ENCODE results near the gene TET2. TPM values are rescaled to one million over a fixed set of nuclear protein-coding genes. Genes with fewer than 3 reads are reported as not detected.

Gene TET2
- total RNA-seq, 3 donors from 2014 or later (not counting 1 experiment from before 2014, with no cell fraction given) = 80.0 to 91.6 (median 82.8) TPM

DNA sequence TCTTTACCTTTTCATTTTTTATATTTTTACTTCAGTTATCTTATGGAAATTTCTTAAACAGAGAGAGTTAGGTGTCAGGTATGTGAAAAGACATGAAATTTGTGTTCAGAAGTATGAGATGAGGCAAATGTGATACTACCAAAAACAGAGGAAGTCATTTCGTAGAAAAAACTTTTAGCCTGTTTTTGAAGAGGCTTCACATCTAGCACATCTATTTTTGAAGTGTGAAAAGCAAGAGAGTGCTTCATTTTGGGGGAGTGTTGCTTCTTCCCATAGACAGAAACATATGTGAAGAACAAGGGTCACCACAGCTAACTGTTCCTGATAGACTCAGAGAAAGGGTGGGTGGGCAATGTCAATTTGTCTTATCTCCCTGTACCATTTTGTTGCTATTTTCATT is 125.3 kb downstream of the TET2 start:
- no peaks in the 10 kb centered on the region for H3K27me3 Mint-ChIP-seq (ENCODE audit: low read depth in 2 of 2)
- TF ChIP-seq, protein P1, sequence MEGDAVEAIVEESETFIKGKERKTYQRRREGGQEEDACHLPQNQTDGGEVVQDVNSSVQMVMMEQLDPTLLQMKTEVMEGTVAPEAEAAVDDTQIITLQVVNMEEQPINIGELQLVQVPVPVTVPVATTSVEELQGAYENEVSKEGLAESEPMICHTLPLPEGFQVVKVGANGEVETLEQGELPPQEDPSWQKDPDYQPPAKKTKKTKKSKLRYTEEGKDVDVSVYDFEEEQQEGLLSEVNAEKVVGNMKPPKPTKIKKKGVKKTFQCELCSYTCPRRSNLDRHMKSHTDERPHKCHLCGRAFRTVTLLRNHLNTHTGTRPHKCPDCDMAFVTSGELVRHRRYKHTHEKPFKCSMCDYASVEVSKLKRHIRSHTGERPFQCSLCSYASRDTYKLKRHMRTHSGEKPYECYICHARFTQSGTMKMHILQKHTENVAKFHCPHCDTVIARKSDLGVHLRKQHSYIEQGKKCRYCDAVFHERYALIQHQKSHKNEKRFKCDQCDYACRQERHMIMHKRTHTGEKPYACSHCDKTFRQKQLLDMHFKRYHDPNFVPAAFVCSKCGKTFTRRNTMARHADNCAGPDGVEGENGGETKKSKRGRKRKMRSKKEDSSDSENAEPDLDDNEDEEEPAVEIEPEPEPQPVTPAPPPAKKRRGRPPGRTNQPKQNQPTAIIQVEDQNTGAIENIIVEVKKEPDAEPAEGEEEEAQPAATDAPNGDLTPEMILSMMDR (IDR thresholded peaks at IDR 0.05) = no peak
- H3K36me3 ChIP-seq (ENCODE audit: control insufficient read depth, insufficient read depth, low read length) = peaks cover 52% of the 10 kb centered on the region
- H3K4me1 Mint-ChIP-seq = peaks cover 64 to 68% of the 10 kb centered on the region in 2 donors
- 22% methylated on average over 1 of the region's 1 CpG for WGBS (ENCODE audit: insufficient coverage)
- H3K27me3 ChIP-seq (ENCODE audit: control insufficient read depth, insufficient read depth, low read length) = no peaks in the 10 kb centered on the region
- peak overlapping the region; percentile 91 to 93 for H3K27ac Mint-ChIP-seq
- no peak overlapping the region for H3K4me3 ChIP-seq (ENCODE audit: low read length)
- H3K9me3 ChIP-seq (ENCODE audit: control insufficient read depth, insufficient read depth, low read length) = no peaks in the 10 kb centered on the region
- peaks cover 14% of the 10 kb centered on the region for H3K4me1 ChIP-seq (ENCODE audit: control insufficient read depth, insufficient read depth, low read length)
- peaks cover 44% of the 10 kb centered on the region for H3K36me3 Mint-ChIP-seq
- DNase-seq (peak in 1 of 2 donors; percentile 6), ATAC-seq (peak; percentile 77 to 80 (median 80))
- H3K9me3 Mint-ChIP-seq = peaks cover 0 to 4% of the 10 kb centered on the region in 2 donors
- peak overlapping the region; percentile 73 for H3K4me3 Mint-ChIP-seq
- H3K27ac ChIP-seq (ENCODE audit: low read length) = peak overlapping the region; percentile 73
- intact Hi-C loops (cut with micrococcal nuclease) = loop anchor here (5.0 to 10.0 kb wide), 3 partner anchors 35 to 203 kb away; partner anchors contain the start of genes PPA2 and TET2

- H3K4me3 Mint-ChIP-seq = peak overlapping the region; percentile 52
- H3K27me3 Mint-ChIP-seq (ENCODE audit: low read depth in 2 of 2) = no peaks in the 10 kb centered on the region
- TF ChIP-seq, protein P1 (IDR thresholded peaks at IDR 0.05) = no peak
- Histone ChIP-seq H3K4me3 (ENCODE audit: low read length) (no peak overlapping the region), H3K27ac (ENCODE audit: low read length) (peak overlapping the region; percentile 73), H3K36me3 (ENCODE audit: control insufficient read depth, insufficient read depth, low read length) (peaks cover 54% of the 10 kb centered on the region), H3K27me3 (ENCODE audit: control insufficient read depth, insufficient read depth, low read length) (no peaks in the 10 kb centered on the region), H3K9me3 (ENCODE audit: control insufficient read depth, insufficient read depth, low read length) (no peaks in the 10 kb centered on the region), H3K4me1 (ENCODE audit: control insufficient read depth, insufficient read depth, low read length) (peaks cover 14% of the 10 kb centered on the region)
- WGBS (ENCODE audit: insufficient coverage) = 100% methylated on average over 1 of the region's 1 CpG
- no peak for ATAC-seq
- peaks cover 0 to 4% of the 10 kb centered on the region in 2 donors for H3K9me3 Mint-ChIP-seq
- peaks cover 44% of the 10 kb centered on the region for H3K36me3 Mint-ChIP-seq
- H3K4me1 Mint-ChIP-seq = peaks cover 60 to 71% of the 10 kb centered on the region in 2 donors
- intact Hi-C loops (cut with micrococcal nuclease) = loop anchor here (5.0 to 10.0 kb wide), 3 partner anchors 36 to 202 kb away; partner anchors contain the start of genes PPA2 and TET2
- H3K27ac Mint-ChIP-seq = peak overlapping the region; percentile 91 to 93
- no peak for DNase-seq
Observed at GRCh38 chr4:105273230-105273629, 126.6 kb downstream of the TET2 start.

GRCh38 chr4:105274090-105274489 is 127.4 kb downstream of the TET2 start:
- H3K27me3 Mint-ChIP-seq (ENCODE audit: low read depth in 2 of 2) = no peaks in the 10 kb centered on the region
- peak overlapping the region; percentile 91 to 93 for H3K27ac Mint-ChIP-seq
- H3K27ac ChIP-seq (ENCODE audit: low read length) = peak overlapping the region; percentile 23

More at GRCh38 chr4:105274090-105274489, 127.4 kb downstream of the TET2 start:
- Mint-ChIP-seq H3K4me3 (peak overlapping the region; percentile 59), H3K4me1 (peaks cover 69 to 76% of the 10 kb centered on the region in 2 donors), H3K9me3 (peaks cover 0 to 4% of the 10 kb centered on the region in 2 donors), H3K36me3 (peaks cover 44% of the 10 kb centered on the region)
- H3K4me3 ChIP-seq (ENCODE audit: low read length) = no peak overlapping the region
- H3K4me1 ChIP-seq (ENCODE audit: control insufficient read depth, insufficient read depth, low read length) = peaks cover 14% of the 10 kb centered on the region
- peak in 2 of 3 donors; percentile 20 to 31 for ATAC-seq
- peaks cover 54% of the 10 kb centered on the region for H3K36me3 ChIP-seq (ENCODE audit: control insufficient read depth, insufficient read depth, low read length)
- H3K27me3 ChIP-seq (ENCODE audit: control insufficient read depth, insufficient read depth, low read length) = no peaks in the 10 kb centered on the region
- intact Hi-C loops (cut with micrococcal nuclease) = loop anchor here (5.0 to 10.0 kb wide), 3 partner anchors 37 to 201 kb away; partner anchors contain the start of genes PPA2 and TET2
- no peaks in the 10 kb centered on the region for H3K9me3 ChIP-seq (ENCODE audit: control insufficient read depth, insufficient read depth, low read length)
- TF ChIP-seq, protein P1 (IDR thresholded peaks at IDR 0.05) = no peak
- no peak for DNase-seq
- WGBS (ENCODE audit: insufficient coverage) = no CpG with 5 or more reads among the region's 2 CpGs
